ENCODE data around the gene BLACAT1. TPM values are rescaled to one million over a fixed set of nuclear protein-coding genes. Genes with fewer than 3 reads are reported as not detected.

BLACAT1 gene
- polyA plus RNA-seq, 1 of the 3 experiments (the other 2 are of a cell fraction): not detected

- Histone ChIP-seq H2AFZ (ENCODE audit: low read depth) (no peak overlapping the region), H4K20me1 (ENCODE audit: insufficient read depth) (no peaks in the 10 kb centered on the region), H3K4me2 (no peak overlapping the region), H3K79me2 (ENCODE audit: insufficient read depth) (no peaks in the 10 kb centered on the region), H3K9me2 (no peaks in the 10 kb centered on the region), H3K27me3 (ENCODE audit: insufficient read depth) (peaks cover 41% of the 10 kb centered on the region), H3K27ac (ENCODE audit: low read depth in 2 of 2, low read length in 1 of 2) (no peak overlapping the region), H3K36me3 (replicated peaks in 1 of 2; ENCODE audit: control insufficient read depth in 1 of 2, insufficient read depth in 2 of 2, low read length in 1 of 2) (no peaks in the 10 kb centered on the region), H3F3A (replicated peaks; ENCODE audit: insufficient read depth) (no peaks in the 10 kb centered on the region), H3K9me3 (no peaks in the 10 kb centered on the region), H3K4me1 (ENCODE audit: control insufficient read depth in 1 of 2, insufficient read depth in 2 of 2, low read depth in 1 of 2, low read length in 1 of 2) (peaks cover 0 to 6% of the 10 kb centered on the region in 2 experiments; a peak in 1 of 4 replicates), H3K4me3 (ENCODE audit: low read depth in 2 of 2, low read length in 1 of 2) (no peak overlapping the region), H3K9ac (no peak overlapping the region)
- ChIA-PET POLR2A (no interaction called here), CTCF (interaction anchor here (0.6 to 4.3 kb wide), 4 partner anchors 36 to 96 kb away, joined by 3 to 18 read pairs (median 4); no protein-coding TSS in a partner anchor)
- WGBS (ENCODE audit: low lambda C conversion rate): 80% methylated on average over 12 of the region's 18 CpGs
- no peak for TF ChIP-seq SIN3A (IDR thresholded peaks at IDR 0.05; ENCODE audit: borderline replicate concordance, low read depth, low read length)
- TF ChIP-seq RXRA (IDR thresholded peaks at IDR 0.05; ENCODE audit: borderline replicate concordance, low read depth): no peak
- no peak for TF ChIP-seq TCF12 (IDR thresholded peaks at IDR 0.05)
- no peak for TF ChIP-seq CHD2 (IDR thresholded peaks at IDR 0.05; ENCODE audit: low read length, partially characterized antibody)
- no peak for TF ChIP-seq USF2 (IDR thresholded peaks at IDR 0.05; ENCODE audit: borderline replicate concordance, low read depth, low read length)
- no peak for TF ChIP-seq RAD21 (IDR thresholded peaks at IDR 0.05; ENCODE audit: low read length)
- peak; percentile 52 for DNase-seq
Observed at GRCh38 chr1:205449750-205450443, 5.9 kb downstream of the BLACAT1 start.

- ChIA-PET POLR2A (no interaction called here), CTCF (interaction anchor here (1.1 to 4.3 kb wide), 5 partner anchors 8 to 176 kb away, joined by 3 to 18 read pairs (median 5); no protein-coding TSS in a partner anchor)
- WGBS (ENCODE audit: low lambda C conversion rate): 72% methylated on average over 3 of the region's 4 CpGs
- no peak for DNase-seq
- no peaks in the 10 kb centered on the region for H3K79me2 ChIP-seq (ENCODE audit: insufficient read depth)
- H3K4me3 ChIP-seq (ENCODE audit: low read depth in 2 of 2, low read length in 1 of 2): no peak overlapping the region
- no peaks in the 10 kb centered on the region for H3K9me3 ChIP-seq
- no peak overlapping the region for H2AFZ ChIP-seq (ENCODE audit: low read depth)
- peaks cover 36% of the 10 kb centered on the region; the same call in 1 of the 2 replicates for H3K27me3 ChIP-seq (ENCODE audit: insufficient read depth)
- H3K9ac ChIP-seq: no peak overlapping the region
- no peak overlapping the region for H3K27ac ChIP-seq (ENCODE audit: low read depth in 2 of 2, low read length in 1 of 2)
- no peaks in the 10 kb centered on the region for H3F3A ChIP-seq (replicated peaks; ENCODE audit: insufficient read depth)
- no peaks in the 10 kb centered on the region for H3K9me2 ChIP-seq
- no peak overlapping the region for H3K4me2 ChIP-seq
- H3K36me3 ChIP-seq (replicated peaks in 1 of 2; ENCODE audit: control insufficient read depth in 1 of 2, insufficient read depth in 2 of 2, low read length in 1 of 2): no peaks in the 10 kb centered on the region
- TF ChIP-seq SIN3A (IDR thresholded peaks at IDR 0.05; ENCODE audit: borderline replicate concordance, low read depth, low read length) (no peak), MXI1 (IDR thresholded peaks at IDR 0.05; ENCODE audit: low read depth, low read length) (no peak), TAF1 (IDR thresholded peaks at IDR 0.05; ENCODE audit: borderline replicate concordance, low read depth, low read length) (no peak), NRF1 (IDR thresholded peaks at IDR 0.05; ENCODE audit: low read depth, low read length) (no peak), TEAD4 (IDR thresholded peaks at IDR 0.05; ENCODE audit: borderline replicate concordance, insufficient read depth) (no peak), POLR2AphosphoS5 (IDR thresholded peaks at IDR 0.05; ENCODE audit: low read depth, low read length) (no peak), FOXJ3 (CRISPR knock-in tag; IDR thresholded peaks at IDR 0.05) (no peak), RAD21 (IDR thresholded peaks at IDR 0.05; ENCODE audit: low read length) (no peak), JUND (IDR thresholded peaks at IDR 0.05) (no peak), CTCF (IDR thresholded peaks at IDR 0.05) (no peak), MAX (IDR thresholded peaks at IDR 0.05; ENCODE audit: low read depth) (no peak)
- H3K4me1 ChIP-seq (ENCODE audit: control insufficient read depth in 1 of 2, insufficient read depth in 2 of 2, low read depth in 1 of 2, low read length in 1 of 2): peaks cover 0 to 6% of the 10 kb centered on the region in 2 experiments; a peak in 1 of 4 replicates
- no peaks in the 10 kb centered on the region for H4K20me1 ChIP-seq (ENCODE audit: insufficient read depth)
Observed at GRCh38 chr1:205449254-205449749, 6.5 kb downstream of the BLACAT1 start.
